ENCODE measurements around the gene TRABD2A. TPM values are rescaled to one million over a fixed set of nuclear protein-coding genes. Genes with fewer than 3 reads are reported as not detected.

TRABD2A gene
- total and polyA plus RNA-seq, 2 of the 13 experiments (the other 11 are each of a cell fraction or from before 2014, with no cell fraction given), result 0.15 TPM; not detected in 1

DNA sequence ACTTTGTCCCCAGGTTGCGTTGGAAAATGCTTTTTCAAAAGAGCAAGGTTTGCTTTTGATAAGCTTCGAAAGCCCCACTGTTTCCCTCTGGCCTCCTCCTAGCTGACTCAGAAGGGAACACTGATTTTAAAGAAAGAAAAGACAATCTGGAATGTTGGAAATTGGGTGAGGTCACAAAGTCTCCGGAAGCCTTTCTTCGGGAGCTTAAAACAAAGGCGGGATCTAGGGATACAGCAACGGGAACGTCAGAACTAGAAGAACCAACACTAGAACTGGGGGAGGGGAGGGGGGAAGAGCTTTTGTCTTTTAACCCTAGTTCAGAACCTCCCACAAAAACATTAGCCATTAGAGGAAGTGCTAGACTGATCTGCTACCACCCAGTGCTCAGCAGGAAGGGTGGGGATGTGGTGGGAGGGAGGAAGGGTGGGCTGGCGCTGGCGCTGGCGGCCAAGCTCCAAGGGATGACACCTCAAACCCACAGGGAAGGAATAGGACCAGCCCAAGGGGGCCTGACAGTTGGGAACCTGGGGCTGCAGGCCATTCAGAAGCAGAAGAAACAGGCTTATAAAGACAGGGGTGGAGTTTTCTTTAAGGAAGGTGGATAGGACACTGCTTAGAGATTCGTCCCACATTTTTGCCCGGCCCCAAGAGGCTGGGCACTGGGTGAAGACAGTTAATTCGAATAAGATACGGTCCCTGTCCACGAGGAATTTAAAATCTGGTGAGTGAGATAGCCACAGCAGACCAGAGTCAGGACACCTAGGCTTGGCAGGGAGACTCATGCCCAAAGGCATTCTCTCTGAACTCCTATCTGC is 26.2 kb upstream of the TRABD2A start (continued):
- TF ChIP-seq, protein P1, sequence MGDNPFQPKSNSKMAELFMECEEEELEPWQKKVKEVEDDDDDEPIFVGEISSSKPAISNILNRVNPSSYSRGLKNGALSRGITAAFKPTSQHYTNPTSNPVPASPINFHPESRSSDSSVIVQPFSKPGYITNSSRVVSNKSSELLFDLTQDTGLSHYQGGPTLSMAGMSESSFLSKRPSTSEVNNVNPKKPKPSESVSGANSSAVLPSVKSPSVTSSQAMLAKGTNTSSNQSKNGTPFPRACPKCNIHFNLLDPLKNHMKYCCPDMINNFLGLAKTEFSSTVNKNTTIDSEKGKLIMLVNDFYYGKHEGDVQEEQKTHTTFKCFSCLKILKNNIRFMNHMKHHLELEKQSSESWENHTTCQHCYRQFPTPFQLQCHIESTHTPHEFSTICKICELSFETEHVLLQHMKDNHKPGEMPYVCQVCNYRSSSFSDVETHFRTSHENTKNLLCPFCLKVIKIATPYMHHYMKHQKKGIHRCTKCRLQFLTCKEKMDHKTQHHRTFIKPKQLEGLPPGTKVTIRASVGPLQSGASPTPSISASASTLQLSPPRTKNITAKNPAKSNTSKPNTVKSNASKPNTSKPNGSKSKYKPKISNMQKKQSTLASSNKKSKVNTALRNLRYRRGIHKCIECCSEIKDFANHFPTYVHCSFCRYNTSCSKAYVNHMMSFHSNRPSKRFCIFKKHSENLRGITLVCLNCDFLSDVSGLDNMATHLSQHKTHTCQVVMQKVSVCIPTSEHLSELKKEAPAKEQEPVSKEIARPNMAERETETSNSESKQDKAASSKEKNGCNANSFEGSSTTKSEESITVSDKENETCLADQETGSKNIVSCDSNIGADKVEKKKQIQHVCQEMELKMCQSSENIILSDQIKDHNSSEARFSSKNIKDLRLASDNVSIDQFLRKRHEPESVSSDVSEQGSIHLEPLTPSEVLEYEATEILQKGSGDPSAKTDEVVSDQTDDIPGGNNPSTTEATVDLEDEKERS (CRISPR knock-in tag; IDR thresholded peaks at IDR 0.05), result no peak
- TF ChIP-seq, protein P2, sequence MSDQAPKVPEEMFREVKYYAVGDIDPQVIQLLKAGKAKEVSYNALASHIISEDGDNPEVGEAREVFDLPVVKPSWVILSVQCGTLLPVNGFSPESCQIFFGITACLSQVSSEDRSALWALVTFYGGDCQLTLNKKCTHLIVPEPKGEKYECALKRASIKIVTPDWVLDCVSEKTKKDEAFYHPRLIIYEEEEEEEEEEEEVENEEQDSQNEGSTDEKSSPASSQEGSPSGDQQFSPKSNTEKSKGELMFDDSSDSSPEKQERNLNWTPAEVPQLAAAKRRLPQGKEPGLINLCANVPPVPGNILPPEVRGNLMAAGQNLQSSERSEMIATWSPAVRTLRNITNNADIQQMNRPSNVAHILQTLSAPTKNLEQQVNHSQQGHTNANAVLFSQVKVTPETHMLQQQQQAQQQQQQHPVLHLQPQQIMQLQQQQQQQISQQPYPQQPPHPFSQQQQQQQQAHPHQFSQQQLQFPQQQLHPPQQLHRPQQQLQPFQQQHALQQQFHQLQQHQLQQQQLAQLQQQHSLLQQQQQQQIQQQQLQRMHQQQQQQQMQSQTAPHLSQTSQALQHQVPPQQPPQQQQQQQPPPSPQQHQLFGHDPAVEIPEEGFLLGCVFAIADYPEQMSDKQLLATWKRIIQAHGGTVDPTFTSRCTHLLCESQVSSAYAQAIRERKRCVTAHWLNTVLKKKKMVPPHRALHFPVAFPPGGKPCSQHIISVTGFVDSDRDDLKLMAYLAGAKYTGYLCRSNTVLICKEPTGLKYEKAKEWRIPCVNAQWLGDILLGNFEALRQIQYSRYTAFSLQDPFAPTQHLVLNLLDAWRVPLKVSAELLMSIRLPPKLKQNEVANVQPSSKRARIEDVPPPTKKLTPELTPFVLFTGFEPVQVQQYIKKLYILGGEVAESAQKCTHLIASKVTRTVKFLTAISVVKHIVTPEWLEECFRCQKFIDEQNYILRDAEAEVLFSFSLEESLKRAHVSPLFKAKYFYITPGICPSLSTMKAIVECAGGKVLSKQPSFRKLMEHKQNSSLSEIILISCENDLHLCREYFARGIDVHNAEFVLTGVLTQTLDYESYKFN (CRISPR knock-in tag; conservative IDR thresholded peaks at IDR 0.05), result 0 out of 2 replicates have a peak, but pooled peaks have one; percentile 21
- TF ChIP-seq, protein P3, sequence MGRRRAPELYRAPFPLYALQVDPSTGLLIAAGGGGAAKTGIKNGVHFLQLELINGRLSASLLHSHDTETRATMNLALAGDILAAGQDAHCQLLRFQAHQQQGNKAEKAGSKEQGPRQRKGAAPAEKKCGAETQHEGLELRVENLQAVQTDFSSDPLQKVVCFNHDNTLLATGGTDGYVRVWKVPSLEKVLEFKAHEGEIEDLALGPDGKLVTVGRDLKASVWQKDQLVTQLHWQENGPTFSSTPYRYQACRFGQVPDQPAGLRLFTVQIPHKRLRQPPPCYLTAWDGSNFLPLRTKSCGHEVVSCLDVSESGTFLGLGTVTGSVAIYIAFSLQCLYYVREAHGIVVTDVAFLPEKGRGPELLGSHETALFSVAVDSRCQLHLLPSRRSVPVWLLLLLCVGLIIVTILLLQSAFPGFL (CRISPR knock-in tag; IDR thresholded peaks at IDR 0.05), result no peak
- TF ChIP-seq, protein P4, sequence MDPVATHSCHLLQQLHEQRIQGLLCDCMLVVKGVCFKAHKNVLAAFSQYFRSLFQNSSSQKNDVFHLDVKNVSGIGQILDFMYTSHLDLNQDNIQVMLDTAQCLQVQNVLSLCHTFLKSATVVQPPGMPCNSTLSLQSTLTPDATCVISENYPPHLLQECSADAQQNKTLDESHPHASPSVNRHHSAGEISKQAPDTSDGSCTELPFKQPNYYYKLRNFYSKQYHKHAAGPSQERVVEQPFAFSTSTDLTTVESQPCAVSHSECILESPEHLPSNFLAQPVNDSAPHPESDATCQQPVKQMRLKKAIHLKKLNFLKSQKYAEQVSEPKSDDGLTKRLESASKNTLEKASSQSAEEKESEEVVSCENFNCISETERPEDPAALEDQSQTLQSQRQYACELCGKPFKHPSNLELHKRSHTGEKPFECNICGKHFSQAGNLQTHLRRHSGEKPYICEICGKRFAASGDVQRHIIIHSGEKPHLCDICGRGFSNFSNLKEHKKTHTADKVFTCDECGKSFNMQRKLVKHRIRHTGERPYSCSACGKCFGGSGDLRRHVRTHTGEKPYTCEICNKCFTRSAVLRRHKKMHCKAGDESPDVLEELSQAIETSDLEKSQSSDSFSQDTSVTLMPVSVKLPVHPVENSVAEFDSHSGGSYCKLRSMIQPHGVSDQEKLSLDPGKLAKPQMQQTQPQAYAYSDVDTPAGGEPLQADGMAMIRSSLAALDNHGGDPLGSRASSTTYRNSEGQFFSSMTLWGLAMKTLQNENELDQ (CRISPR knock-in tag; IDR thresholded peaks at IDR 0.05; ENCODE audit: borderline replicate concordance), result no peak
- TF ChIP-seq ATF7-NPFF (CRISPR knock-in tag; IDR thresholded peaks at IDR 0.05; ENCODE audit: low read depth) (no peak), TAF1 (CRISPR knock-in tag; IDR thresholded peaks at IDR 0.05) (no peak), RXRA (CRISPR knock-in tag; IDR thresholded peaks at IDR 0.05) (no peak), ZNF441 (CRISPR knock-in tag; IDR thresholded peaks at IDR 0.05; ENCODE audit: borderline replicate concordance) (0 out of 2 replicates have a peak, but pooled peaks have one; percentile 22), THYN1 (CRISPR knock-in tag; IDR thresholded peaks at IDR 0.05; ENCODE audit: borderline replicate concordance, low read depth) (no peak), NFYC (CRISPR knock-in tag; IDR thresholded peaks at IDR 0.05) (no peak), RAD51 (IDR thresholded peaks at IDR 0.05; ENCODE audit: borderline replicate concordance) (no peak), ZNF775 (CRISPR knock-in tag; IDR thresholded peaks at IDR 0.05; ENCODE audit: borderline replicate concordance) (no peak), ZBTB20 (CRISPR knock-in tag; IDR thresholded peaks at IDR 0.05; ENCODE audit: borderline replicate concordance, low read depth) (no peak), RXRB (CRISPR knock-in tag; IDR thresholded peaks at IDR 0.05; ENCODE audit: borderline replicate concordance) (no peak), DMAP1 (CRISPR knock-in tag; IDR thresholded peaks at IDR 0.05) (no peak)
- TF ChIP-seq, protein P5, sequence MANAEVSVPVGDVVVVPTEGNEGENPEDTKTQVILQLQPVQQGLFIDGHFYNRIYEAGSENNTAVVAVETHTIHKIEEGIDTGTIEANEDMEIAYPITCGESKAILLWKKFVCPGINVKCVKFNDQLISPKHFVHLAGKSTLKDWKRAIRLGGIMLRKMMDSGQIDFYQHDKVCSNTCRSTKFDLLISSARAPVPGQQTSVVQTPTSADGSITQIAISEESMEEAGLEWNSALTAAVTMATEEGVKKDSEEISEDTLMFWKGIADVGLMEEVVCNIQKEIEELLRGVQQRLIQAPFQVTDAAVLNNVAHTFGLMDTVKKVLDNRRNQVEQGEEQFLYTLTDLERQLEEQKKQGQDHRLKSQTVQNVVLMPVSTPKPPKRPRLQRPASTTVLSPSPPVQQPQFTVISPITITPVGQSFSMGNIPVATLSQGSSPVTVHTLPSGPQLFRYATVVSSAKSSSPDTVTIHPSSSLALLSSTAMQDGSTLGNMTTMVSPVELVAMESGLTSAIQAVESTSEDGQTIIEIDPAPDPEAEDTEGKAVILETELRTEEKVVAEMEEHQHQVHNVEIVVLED (CRISPR knock-in tag; IDR thresholded peaks at IDR 0.05; ENCODE audit: borderline replicate concordance), result 0 out of 2 replicates have a peak, but pooled peaks have one; percentile 4
